Measurements from ENCODE around the gene MSI2. TPM values are rescaled to one million over a fixed set of nuclear protein-coding genes. Genes with fewer than 3 reads are reported as not detected.
A peak's percentile ranks its signal among the peaks of the same experiment; 100 is the strongest.

MSI2 gene
- total RNA-seq, 1 donor from 2014 or later, result 140 TPM

DNA sequence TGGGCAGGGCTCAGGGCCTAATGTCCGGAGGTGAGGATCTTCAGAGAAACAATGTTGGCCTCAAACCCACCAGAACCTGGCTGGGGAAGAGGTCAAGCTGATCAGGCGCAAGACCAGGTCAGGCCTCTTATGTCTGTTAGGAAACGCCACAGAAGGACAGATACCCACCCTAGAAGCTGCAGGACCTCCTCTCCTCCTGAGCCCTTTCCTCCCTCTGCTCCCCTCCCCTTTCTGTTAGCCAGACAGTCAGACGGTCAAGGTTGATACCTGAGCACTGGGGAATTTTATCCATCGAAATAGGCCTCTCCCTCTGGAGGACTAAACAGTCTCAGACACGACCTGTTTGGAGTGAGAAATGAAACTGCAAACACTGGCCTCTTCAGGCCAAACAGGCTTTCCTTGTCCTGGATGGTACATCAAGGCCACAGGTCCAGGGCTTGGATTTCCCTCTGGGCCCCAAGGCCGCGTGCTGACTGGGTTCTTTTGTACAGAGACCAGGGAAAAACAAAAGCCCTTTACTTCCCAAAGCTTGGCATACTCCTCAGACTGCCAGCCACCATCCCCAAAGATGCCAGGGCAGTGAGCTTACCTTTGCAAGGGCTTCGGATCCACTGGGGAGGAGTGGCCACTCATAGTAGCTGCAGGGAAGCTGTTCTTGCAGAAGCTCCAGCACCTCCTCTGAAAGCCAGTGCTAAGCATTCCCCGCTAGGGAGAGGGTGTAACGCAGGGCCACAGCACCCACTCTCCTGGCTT is 353.0 kb downstream of the MSI2 start:
- Mint-ChIP-seq H3K27ac (ENCODE audit: unreplicated experiment) (peak overlapping the region; percentile 57), H3K9me3 (no peaks in the 10 kb centered on the region), H3K36me3 (ENCODE audit: low read depth) (no peaks in the 10 kb centered on the region), H3K4me3 (no peak overlapping the region), H3K27me3 (ENCODE audit: low read depth) (no peaks in the 10 kb centered on the region), H3K4me1 (peaks cover 42% of the 10 kb centered on the region)
- DNase-seq (ENCODE audit: low read depth, low spot score), result no peak
- TF ChIP-seq CTCF (conservative IDR thresholded peaks at IDR 0.05), result no peak

DNA sequence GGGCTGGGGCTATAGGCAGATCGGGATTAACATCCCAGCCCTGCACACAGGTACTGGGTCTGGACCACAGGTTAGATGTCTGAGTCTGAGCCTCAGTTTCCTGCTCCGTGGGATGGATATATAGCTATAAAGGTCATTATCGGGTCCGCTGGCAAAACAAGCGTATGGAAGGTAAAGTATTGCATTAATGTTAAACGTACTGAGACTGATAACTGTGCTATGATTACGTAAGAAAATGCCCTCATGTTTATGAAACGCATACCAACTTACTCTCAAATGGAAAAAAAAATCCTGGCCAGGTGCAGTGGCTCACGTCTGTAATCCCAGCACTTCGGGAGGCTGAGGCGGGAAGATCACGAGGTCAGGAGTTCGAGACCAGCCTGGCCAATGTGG is 353.6 kb downstream of the MSI2 start:
- no peak for DNase-seq (ENCODE audit: low read depth, low spot score)
- TF ChIP-seq CTCF (conservative IDR thresholded peaks at IDR 0.05), result no peak
- H3K36me3 Mint-ChIP-seq (ENCODE audit: low read depth), result no peaks in the 10 kb centered on the region

GRCh38 chr17:57612202-57613071 is 356.1 kb downstream of the MSI2 start:
- Mint-ChIP-seq H3K4me1 (peaks cover 25% of the 10 kb centered on the region), H3K27me3 (ENCODE audit: low read depth) (no peaks in the 10 kb centered on the region), H3K9me3 (peaks cover 2% of the 10 kb centered on the region), H3K4me3 (no peak overlapping the region), H3K36me3 (ENCODE audit: low read depth) (peaks cover 17% of the 10 kb centered on the region), H3K27ac (ENCODE audit: unreplicated experiment) (no peak overlapping the region)
- no peak for TF ChIP-seq CTCF (conservative IDR thresholded peaks at IDR 0.05)
- no peak for DNase-seq (ENCODE audit: low read depth, low spot score)

More for the DNA sequence above, 353.6 kb downstream of the MSI2 start:
- Mint-ChIP-seq H3K4me3 (no peak overlapping the region), H3K4me1 (peaks cover 39% of the 10 kb centered on the region), H3K27me3 (ENCODE audit: low read depth) (no peaks in the 10 kb centered on the region), H3K9me3 (no peaks in the 10 kb centered on the region), H3K27ac (ENCODE audit: unreplicated experiment) (no peak overlapping the region)

DNA sequence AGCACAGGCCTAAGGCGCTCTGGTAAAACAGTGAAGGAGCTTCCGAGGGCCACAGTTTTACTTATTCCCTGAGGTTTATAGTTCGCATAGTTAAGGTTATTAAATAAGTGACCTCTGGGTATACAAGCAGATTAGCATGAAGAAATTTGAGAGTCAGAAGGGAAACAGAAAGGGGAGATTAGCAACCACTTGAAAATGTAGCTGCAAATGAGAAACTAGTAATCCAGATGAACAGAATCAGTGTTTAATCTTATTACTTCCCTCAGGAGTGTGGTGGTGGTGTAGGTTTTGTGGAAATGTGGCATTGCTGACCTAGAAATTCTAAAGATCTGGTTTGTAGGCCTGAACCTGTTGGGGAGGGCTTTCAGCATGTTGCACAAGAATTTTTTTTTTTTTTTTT is 358.4 kb downstream of the MSI2 start:
- Mint-ChIP-seq H3K27me3 (ENCODE audit: low read depth) (no peaks in the 10 kb centered on the region), H3K36me3 (ENCODE audit: low read depth) (peaks cover 17% of the 10 kb centered on the region), H3K4me3 (no peak overlapping the region), H3K9me3 (peaks cover 2% of the 10 kb centered on the region), H3K27ac (ENCODE audit: unreplicated experiment) (no peak overlapping the region), H3K4me1 (peaks cover 9% of the 10 kb centered on the region)
- no peak for DNase-seq (ENCODE audit: low read depth, low spot score)
- TF ChIP-seq CTCF (conservative IDR thresholded peaks at IDR 0.05), result no peak

DNA sequence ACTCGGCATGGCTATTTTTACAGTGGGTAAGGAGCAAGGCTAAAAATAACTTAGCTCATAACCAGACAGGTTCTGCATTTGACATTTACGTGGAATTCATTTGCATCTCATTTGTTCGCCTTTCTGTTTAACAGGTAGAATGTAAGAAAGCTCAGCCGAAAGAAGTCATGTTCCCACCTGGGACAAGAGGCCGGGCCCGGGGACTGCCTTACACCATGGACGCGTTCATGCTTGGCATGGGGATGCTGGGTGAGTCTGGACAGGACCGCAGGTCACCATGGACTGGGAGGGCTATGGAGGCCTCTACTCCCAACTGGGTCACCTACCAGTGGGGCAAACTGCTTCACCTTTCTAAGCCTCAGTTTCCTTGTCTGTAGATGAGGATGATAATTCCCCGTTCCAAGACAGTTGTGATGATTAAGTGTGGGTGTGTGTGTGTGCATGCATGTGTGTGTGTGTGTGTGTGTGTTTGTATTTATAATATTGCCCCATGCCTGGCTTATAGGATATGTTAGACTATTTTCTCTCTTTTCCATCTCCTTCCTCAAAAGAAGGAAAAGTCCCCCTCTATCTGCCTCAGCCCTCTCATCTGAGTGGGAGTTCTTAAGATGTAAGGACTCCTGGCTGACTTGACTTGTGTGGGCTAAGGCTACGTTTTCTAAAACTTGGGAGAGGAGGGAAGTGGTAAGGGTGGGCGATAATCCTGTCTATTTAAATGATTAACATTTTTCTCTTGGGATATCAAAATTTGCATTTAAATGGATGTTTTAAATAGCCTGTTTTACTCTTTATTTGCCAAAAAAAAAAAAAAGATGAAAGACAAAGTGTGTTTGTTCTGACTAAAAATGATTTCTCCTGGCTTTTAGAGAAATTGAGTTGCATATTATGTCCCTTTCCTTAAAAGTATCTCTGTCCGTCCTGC is 359.8 kb downstream of the MSI2 start:
- Mint-ChIP-seq H3K36me3 (ENCODE audit: low read depth) (peaks cover 19% of the 10 kb centered on the region), H3K9me3 (peaks cover 2% of the 10 kb centered on the region), H3K4me3 (no peak overlapping the region), H3K4me1 (peaks cover 7% of the 10 kb centered on the region), H3K27ac (ENCODE audit: unreplicated experiment) (no peak overlapping the region), H3K27me3 (ENCODE audit: low read depth) (no peaks in the 10 kb centered on the region)
- no peak for DNase-seq (ENCODE audit: low read depth, low spot score)
- no peak for TF ChIP-seq CTCF (conservative IDR thresholded peaks at IDR 0.05)

All from neural crest cell (in vitro differentiated cells).